Adrenal gland (tissue), 12 donors: ENCODE data around the gene TMEM109. TPM values are rescaled to one million over a fixed set of nuclear protein-coding genes. Genes with fewer than 3 reads are reported as not detected.

Source experiments
- DNase-seq, 7 donors: peaks; one replicate each; pipeline ENCODE4 v3.0.0-alpha.2; 2019 to 2020
- H3K27ac ChIP-seq, 5 donors: fragments of 200-600 bp; sonication (generic) in 4 of 5; 1 replicate in 3 of 5; 2 replicates in 2 of 5; pipeline versions ENCODE4 v1.5.1 to v1.8.0; 2016 to 2020; ENCODE audit warnings: mild to moderate bottlenecking in 1 of 5
- H3K27me3 ChIP-seq: fragments of 200-600 bp; 2 replicates; pipeline ENCODE4 v1.8.0; 2021
- H3K36me3 ChIP-seq, 2 donors: fragments of 200-600 bp; replicated peaks in 1 of 2; 1 replicate in 1 of 2; 2 replicates in 1 of 2; pipeline versions ENCODE4 v1.5.1 to v1.8.0; 2018 to 2022
- H3K4me1 ChIP-seq, 2 donors: fragments of 200-600 bp; replicated peaks in 1 of 2; 1 replicate in 1 of 2; 2 replicates in 1 of 2; pipeline versions ENCODE4 v1.5.1 to v1.8.0; 2018 to 2021
- H3K4me3 ChIP-seq, 4 donors: fragments of 200-600 bp; sonication (generic) in 3 of 4; one replicate each; pipeline ENCODE4 v1.5.1; 2016 to 2018
- H3K9me3 ChIP-seq, 3 donors: fragments of 200-600 bp; sonication (generic) in 1 of 3; replicated peaks in 1 of 3; 1 replicate in 2 of 3; 2 replicates in 1 of 3; pipeline versions ENCODE4 v1.5.1 to v1.8.0; 2016 to 2021
- POLR2A ChIP-seq, 2 donors: fragments of 450-650 bp; IDR thresholded peaks; one replicate each; pipeline ENCODE4 v1.6.1; 2017; ENCODE audit warnings: antibody characterized with exemption in 2 of 2, mild to moderate bottlenecking in 2 of 2, moderate library complexity in 1 of 2
- WGBS, 4 donors: extraction: QIAGEN DNeasy Blood & Tissue Kit in 2 of 4; methylation state at CpG; one replicate each; pipeline versions ENCODE4 v1.1.5 to v1.1.7; 2013 to 2017; 5-methylcytosine and 5-hydroxymethylcytosine counted together
- intact Hi-C, 2 donors: fragments of 100-400 bp; cut with DNase I; formaldehyde crosslinking; loops; one replicate each; pipeline versions ENCODE4 v1.14.1 to v1.15.0; 2022 to 2023
- polyA plus RNA-seq, 3 donors: library from polyadenylated mRNA; stranded (reverse); fragments of 200-250 nt in 2 of 3; fragments of 350-450 nt in 1 of 3; fragmentation: Illumina TruSeq in 1 of 3; extraction: RNeasy Lipid Tissue Mini Kit (QIAGEN cat#74804) in 1 of 3; gene quantifications; one replicate each; pipeline ENCODE4 v1.2.3, GENCODE V29; 2013 to 2014
- total RNA-seq, 9 donors: library from RNA; depleted of rRNA in 4 of 9; stranded (reverse); fragments of >200 nt in 4 of 9; fragments of 120-200 nt in 1 of 9; fragmentation: NEBNext Ultra II Directional in 1 of 9; extraction: Animal tissue kit (Norgen Biotek cat#: 25700) in 1 of 9; gene quantifications; one replicate each; pipeline versions ENCODE4 v1.1.0 to v1.2.4, GENCODE V29; 2013 to 2023
- TF ChIP-seq, protein P1 (sequence below), 6 experiments: fragments of 450-650 bp in 4 of 6; fragments of 200-600 bp in 2 of 6; sonication (generic) in 1 of 6; IDR thresholded peaks; 1 replicate in 5 of 6; 2 replicates in 1 of 6; pipeline versions ENCODE4 v1.5.1 to v1.8.0; 2016 to 2021; ENCODE audit warnings: antibody characterized with exemption in 6 of 6, mild to moderate bottlenecking in 2 of 6, moderate library complexity in 1 of 6
- donor health status: healthy with polysubstance abuse.
- donor health status: Bipolar disorder and iron deficiency.
- donor health status: DM: yes; HTN: yes; CAD: no.
- donor health status: DM: no; HTN: no; CAD: no.
- donor health status: DM: no; HTN: no; CAD: no.
- donor health status: DM: yes; HTN: yes; CAD: no.

The TMEM109 gene
- total and polyA plus RNA-seq, 12 donors, result 29.3 to 115 (median 84.8) TPM

DNA sequence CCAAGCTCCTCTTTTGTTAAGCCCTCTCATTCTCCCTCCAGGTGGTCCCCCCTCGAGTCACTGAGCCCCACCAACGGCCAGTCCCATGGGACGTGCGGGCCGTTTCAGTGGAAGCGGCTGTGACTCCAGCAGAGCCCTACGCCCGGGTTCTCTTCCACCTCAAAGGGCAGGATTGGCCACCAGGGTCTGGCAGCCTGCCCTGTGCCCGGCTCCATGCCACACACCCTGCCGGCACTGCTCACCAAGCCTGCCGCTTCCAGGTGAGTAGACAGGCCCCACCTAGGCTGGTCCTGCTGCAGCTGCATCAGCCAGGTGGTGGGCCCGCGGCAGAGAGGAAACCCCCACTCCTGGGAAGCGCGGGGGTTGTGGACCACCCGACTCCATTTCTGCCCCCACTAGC is 13.6 kb downstream of the TMEM109 start:
- Histone ChIP-seq H3K27me3 (no peaks in the 10 kb centered on the region), H3K27ac (no peak overlapping the region), H3K4me3 (no peak overlapping the region), H3K4me1 (peaks cover 15 to 18% of the 10 kb centered on the region in 2 donors), H3K9me3 (no peaks in the 10 kb centered on the region), H3K36me3 (peaks cover 0 to 5% of the 10 kb centered on the region in 2 donors)
- TF ChIP-seq, protein P1, sequence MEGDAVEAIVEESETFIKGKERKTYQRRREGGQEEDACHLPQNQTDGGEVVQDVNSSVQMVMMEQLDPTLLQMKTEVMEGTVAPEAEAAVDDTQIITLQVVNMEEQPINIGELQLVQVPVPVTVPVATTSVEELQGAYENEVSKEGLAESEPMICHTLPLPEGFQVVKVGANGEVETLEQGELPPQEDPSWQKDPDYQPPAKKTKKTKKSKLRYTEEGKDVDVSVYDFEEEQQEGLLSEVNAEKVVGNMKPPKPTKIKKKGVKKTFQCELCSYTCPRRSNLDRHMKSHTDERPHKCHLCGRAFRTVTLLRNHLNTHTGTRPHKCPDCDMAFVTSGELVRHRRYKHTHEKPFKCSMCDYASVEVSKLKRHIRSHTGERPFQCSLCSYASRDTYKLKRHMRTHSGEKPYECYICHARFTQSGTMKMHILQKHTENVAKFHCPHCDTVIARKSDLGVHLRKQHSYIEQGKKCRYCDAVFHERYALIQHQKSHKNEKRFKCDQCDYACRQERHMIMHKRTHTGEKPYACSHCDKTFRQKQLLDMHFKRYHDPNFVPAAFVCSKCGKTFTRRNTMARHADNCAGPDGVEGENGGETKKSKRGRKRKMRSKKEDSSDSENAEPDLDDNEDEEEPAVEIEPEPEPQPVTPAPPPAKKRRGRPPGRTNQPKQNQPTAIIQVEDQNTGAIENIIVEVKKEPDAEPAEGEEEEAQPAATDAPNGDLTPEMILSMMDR (IDR thresholded peaks at IDR 0.05), result no peak
- no peak for TF ChIP-seq POLR2A (IDR thresholded peaks at IDR 0.05)
- 89 to 99% (median 89%) methylated on average over 13 to 16 of the region's 16 CpGs for WGBS, 4 donors
- no peak for DNase-seq
- intact Hi-C loops, result no loop called here

DNA sequence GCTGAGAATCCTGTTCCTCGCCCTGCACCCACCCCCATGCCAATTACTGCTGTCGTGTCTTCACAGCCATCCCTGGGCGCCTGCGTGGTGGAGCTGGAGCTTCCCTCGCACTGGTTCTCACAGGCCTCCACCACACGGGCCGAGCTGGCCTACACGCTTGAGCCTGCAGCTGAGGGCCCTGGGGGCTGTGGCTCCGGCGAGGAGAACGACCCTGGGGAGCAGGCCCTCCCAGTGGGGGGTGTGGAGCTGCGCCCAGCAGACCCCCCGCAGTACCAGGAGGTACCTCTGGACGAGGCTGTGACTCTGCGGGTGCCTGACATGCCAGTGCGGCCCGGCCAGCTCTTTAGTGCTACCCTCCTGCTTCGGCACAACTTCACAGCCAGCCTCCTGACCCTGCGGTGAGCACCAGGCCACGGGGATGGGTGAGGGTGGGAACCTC is 14.6 kb downstream of the TMEM109 start:
- DNase-seq, result no peak
- 89 to 100% (median 93%) methylated on average over 3 to 20 of the region's 20 CpGs for WGBS, 4 donors
- peaks cover 15 to 18% of the 10 kb centered on the region in 2 donors for H3K4me1 ChIP-seq
- no peaks in the 10 kb centered on the region for H3K27me3 ChIP-seq
- H3K36me3 ChIP-seq, result no peaks in the 10 kb centered on the region
- no peak overlapping the region for H3K4me3 ChIP-seq
- H3K9me3 ChIP-seq, result no peaks in the 10 kb centered on the region
- H3K27ac ChIP-seq, result no peak overlapping the region
- TF ChIP-seq, protein P1 (IDR thresholded peaks at IDR 0.05), result no peak
- TF ChIP-seq POLR2A (IDR thresholded peaks at IDR 0.05), result no peak
- intact Hi-C loops, result no loop called here

DNA sequence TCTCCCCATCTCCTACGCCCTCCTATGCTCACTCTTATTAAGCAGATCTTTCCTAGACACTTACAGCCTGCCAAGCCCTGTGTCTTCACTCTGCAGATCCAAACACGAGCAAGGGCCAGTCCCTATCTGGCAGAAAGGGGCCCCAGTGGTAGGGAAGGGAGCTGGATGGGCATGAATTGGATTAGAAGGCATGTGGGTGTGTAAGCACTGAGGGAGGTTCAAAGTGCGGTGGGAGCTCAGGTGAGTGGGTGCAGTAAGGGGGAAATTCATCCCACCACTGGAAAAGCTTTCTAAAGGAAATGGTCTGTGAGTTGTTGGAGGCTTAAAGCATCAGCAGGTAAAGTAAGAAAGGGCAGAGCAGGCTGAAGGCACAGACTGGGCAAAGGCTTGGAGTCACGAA is 15.8 kb downstream of the TMEM109 start:
- Histone ChIP-seq H3K9me3 (no peaks in the 10 kb centered on the region), H3K27ac (no peak overlapping the region), H3K27me3 (no peaks in the 10 kb centered on the region), H3K4me1 (peaks cover 4 to 6% of the 10 kb centered on the region in 2 donors), H3K36me3 (no peaks in the 10 kb centered on the region), H3K4me3 (no peak overlapping the region)
- intact Hi-C loops, result no loop called here
- WGBS, 4 donors, result 79 to 91% (median 87%) methylated on average over 4 of the region's 4 CpGs
- TF ChIP-seq POLR2A (IDR thresholded peaks at IDR 0.05), result no peak
- TF ChIP-seq, protein P1 (IDR thresholded peaks at IDR 0.05), result no peak
- DNase-seq, result no peak

DNA sequence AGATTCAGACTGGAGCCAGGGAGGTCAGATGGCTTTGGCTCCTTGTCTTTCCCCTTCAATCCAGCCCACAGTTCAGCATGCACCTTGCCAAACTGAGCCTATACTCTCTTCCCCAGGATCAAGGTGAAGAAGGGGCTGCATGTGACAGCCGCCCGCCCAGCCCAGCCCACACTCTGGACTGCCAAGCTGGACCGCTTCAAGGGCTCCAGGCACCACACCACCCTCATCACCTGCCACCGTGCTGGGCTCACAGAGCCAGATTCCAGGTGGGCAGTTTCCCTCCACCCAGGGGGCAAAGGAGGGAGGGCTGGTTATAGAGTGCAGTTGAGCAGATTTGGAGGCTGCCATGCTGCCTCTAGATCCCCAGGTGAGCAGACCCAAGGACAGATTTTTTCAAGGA is 16.4 kb downstream of the TMEM109 start:
- H3K4me3 ChIP-seq, result no peak overlapping the region
- WGBS, 4 donors, result 92 to 100% (median 95%) methylated on average over 2 to 4 of the region's 4 CpGs
- no peaks in the 10 kb centered on the region for H3K36me3 ChIP-seq
- intact Hi-C loops, result no loop called here
- no peaks in the 10 kb centered on the region for H3K9me3 ChIP-seq
- H3K27me3 ChIP-seq, result no peaks in the 10 kb centered on the region
- H3K27ac ChIP-seq, result no peak overlapping the region
- no peak for DNase-seq
- H3K4me1 ChIP-seq, result peaks cover 0 to under 1% of the 10 kb centered on the region in 2 donors
- TF ChIP-seq, protein P1 (IDR thresholded peaks at IDR 0.05), result no peak
- TF ChIP-seq POLR2A (IDR thresholded peaks at IDR 0.05), result no peak
